GM10266 (cell line): ENCODE data around the gene WWOX.

ENCODE experiments used
- DNase-seq: peaks from one replicate; pipeline ENCODE4 v3.0.0; 2012; ENCODE audit errors: extremely low spot score
- TF ChIP-seq, protein P1 (sequence below): IDR thresholded peaks from 2 replicates; pipeline ENCODE4 v1.5.1; 2012; ENCODE audit warnings: mild to moderate bottlenecking, low read depth; ENCODE audit not compliant: control insufficient read depth, insufficient read depth; ENCODE audit errors: missing control alignments

Gene WWOX

DNA sequence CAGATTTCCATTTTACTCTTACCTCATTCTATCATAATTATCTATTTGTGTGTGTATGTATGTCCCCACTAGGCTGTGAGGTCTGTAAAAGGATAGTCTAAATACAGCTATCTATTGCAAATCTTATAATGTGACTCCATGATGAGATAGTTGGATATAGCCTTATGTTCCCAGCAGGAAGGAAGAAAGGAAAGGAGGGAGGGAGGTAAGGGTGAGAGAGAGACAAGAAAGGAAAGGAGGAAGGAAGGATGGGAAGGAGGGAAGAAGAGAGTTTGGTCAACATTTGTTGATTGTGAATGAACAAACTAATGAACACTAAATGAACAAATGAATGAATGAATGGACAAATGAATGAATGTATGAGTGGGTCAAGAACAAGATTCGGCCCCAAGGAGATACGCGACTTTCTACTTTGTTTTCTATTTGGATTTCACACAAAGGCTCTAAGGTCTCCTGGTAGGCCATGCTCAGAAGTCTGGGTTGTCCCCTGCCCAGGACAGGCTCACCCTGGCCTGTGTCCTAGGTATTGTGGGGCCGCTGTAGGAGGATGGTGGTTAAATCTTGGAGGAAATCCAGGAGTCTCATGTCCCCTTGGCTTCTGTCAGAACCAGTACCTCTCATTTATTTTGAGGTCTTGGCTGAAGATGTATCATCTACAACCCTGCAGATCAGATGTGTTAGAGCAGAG lies 195.2 kb downstream of the WWOX start:
- TF ChIP-seq, protein P1, sequence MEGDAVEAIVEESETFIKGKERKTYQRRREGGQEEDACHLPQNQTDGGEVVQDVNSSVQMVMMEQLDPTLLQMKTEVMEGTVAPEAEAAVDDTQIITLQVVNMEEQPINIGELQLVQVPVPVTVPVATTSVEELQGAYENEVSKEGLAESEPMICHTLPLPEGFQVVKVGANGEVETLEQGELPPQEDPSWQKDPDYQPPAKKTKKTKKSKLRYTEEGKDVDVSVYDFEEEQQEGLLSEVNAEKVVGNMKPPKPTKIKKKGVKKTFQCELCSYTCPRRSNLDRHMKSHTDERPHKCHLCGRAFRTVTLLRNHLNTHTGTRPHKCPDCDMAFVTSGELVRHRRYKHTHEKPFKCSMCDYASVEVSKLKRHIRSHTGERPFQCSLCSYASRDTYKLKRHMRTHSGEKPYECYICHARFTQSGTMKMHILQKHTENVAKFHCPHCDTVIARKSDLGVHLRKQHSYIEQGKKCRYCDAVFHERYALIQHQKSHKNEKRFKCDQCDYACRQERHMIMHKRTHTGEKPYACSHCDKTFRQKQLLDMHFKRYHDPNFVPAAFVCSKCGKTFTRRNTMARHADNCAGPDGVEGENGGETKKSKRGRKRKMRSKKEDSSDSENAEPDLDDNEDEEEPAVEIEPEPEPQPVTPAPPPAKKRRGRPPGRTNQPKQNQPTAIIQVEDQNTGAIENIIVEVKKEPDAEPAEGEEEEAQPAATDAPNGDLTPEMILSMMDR = no peak
- no peak for DNase-seq

DNA sequence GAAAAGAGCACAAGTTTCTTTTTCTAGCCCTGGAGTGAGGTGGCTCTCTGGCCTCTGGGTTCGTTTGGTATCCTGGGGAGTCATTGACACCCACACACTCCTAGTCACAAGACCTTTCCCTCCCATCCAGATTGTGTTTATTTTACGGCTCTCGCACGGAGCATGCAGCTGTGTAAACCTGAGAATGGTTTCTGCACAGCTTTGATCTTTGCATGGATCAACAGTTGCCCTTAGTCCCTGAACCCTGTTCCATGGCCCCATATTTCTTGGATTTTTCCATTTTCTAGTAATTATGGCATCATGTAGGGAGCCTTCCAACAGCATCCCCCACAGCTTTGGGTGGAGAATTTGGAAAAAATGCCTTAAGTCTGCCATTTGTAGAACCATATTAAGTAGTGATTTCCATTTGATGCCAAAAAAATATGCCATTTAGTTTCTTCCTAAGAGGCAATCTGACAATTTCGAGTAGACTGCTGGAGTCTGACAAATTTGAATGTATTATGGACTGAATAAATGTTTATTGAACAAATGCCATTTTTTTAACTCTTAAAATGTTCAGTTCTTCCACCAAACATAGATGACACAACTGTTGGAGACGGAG lies 197.7 kb downstream of the WWOX start:
- no peak for DNase-seq
- TF ChIP-seq, protein P1 = no peak

DNA sequence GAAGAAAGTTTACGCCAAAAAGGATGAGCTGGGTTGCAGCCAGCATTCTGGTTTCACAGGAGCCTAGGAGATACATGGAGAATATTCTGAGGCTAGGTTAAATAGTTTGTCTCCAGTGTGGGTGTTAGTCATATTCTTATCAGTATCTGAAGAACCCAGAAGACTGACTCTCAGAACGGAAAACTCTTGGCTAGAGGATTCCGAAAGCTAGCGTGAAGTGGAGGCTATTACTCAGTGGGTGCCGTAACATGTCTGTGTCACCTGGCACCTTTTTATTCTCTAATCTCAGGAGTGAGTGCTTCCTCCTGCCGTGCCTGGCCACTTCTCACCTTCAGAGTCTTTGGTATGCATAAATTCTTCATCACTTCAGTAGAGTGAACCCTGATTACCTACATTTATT lies 199.5 kb downstream of the WWOX start:
- DNase-seq = no peak
- TF ChIP-seq, protein P1 = no peak

DNA sequence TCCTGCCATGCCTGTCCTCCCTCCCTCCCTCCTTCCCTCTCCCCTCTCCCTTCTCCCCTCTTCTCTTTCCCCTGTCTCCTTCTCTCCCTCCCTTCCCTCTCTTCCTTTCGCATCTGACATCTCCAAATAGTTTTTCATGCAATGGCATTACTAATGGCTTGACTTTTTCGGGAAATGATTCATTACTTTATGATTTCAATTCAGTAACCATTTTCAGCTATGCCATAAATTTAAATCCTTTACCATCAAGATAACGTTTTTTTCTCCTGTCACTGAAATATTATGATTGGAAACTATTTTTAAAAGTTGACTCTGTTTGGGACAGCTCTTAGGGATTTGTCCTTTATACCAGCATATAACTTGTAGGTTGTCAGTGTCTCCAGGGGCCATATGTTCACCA lies 201.0 kb downstream of the WWOX start:
- no peak for DNase-seq
- TF ChIP-seq, protein P1 = no peak

DNA sequence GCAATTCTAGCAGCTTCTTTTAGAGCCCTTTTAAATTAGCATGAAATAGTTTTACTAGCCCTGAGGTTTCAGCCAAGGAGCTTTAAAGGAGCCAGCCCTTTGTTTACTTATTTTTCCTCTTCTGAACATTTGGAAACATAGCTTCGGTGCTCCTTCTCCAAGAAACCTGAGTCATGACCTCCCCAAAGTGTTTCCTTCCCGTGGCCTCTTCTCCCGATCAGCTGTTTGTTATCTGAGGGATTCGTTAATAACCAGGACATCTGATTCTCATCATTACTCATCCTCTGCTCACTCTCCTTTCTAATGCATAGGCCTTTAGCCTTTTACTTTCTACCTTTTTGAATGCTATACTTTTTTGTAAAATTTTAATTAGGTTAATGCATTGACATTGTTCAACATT lies 204.5 kb downstream of the WWOX start:
- no peak for DNase-seq
- TF ChIP-seq, protein P1 = no peak

DNA sequence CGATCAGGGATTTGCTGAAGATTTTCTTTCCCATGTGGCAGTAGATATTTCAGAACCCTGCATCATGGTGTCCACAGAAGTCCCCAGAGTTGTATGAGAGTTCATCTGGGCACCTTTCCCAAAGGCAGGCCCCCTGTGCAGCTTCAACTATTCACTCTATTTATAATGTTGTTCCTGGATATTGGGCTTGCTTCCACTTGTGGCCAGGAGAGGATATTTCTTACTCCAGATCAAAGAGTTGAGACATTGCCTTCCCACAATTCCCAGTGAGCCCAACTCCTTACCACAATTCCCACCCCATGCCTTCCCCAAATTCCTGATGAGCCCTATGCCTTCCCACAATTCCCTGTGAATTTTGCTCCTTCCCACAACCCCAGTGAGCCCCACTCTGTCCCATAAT lies 206.9 kb downstream of the WWOX start:
- no peak for DNase-seq
- TF ChIP-seq, protein P1 = no peak

DNA sequence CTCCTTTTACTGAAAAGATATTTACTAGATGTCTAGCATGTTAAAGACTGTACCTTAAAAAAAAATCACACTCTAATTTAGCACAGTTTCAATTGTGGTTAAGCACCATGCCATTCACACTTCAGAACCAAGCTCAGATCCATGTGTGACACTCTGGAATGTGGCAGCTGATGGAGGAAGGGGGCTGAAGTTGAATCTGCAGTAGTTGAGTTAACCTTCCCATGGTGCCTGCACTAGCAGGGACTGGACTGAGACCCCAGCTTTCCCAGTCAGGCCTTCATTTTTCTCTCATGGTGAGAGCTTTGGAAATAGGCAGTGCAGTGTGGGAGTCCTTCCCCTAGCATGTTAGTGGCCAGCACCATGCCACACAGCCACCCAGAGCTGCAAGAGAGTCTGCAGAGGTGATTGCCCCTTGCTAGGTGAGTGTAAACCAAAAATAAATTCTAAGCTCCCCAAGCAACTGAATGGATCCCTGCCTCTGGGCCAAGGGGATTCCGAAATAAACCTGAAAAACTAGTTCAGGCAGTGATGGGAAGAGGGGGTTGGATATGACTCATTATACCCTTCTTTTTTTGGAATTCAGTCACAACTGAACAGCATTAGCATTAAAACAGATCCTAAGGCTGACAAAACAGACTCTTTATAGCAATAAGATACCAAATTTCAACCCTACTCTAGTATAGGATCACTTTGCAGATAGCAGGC lies 208.5 kb downstream of the WWOX start:
- TF ChIP-seq, protein P1 = no peak
- no peak for DNase-seq
